GM12891 (cell line): ENCODE results near the gene SNX20.

Source experiments
- PAX5 ChIP-seq: IDR thresholded peaks from 2 replicates; pipeline ENCODE4 v1.6.1; 2011; ENCODE audit warnings: low read length, moderate library complexity, mild to moderate bottlenecking; ENCODE audit not compliant: insufficient read depth, severe bottlenecking
- POLR2A ChIP-seq: IDR thresholded peaks from 2 replicates; pipeline ENCODE4 v1.6.1; 2011; ENCODE audit warnings: low read depth, low read length, control low read depth
- POLR2AphosphoS5 ChIP-seq: IDR thresholded peaks from 2 replicates; pipeline ENCODE4 v1.6.1; 2011; ENCODE audit warnings: low read depth, low read length, control low read depth
- SPI1 ChIP-seq: IDR thresholded peaks from 2 replicates; pipeline ENCODE4 v1.6.1; 2011; ENCODE audit warnings: low read depth, low read length, control low read depth

GRCh38 chr16:50651835-50652438 lies 29.2 kb downstream of the SNX20 start:
- TF ChIP-seq POLR2AphosphoS5, result no peak
- no peak for TF ChIP-seq POLR2A
- no peak for TF ChIP-seq SPI1
- no peak for TF ChIP-seq PAX5
